ENCODE measurements around the gene PCSK6.

- no peak for TF ChIP-seq CTCF (IDR thresholded peaks at IDR 0.05; ENCODE audit: poor library complexity, severe bottlenecking)
- no peak for TF ChIP-seq REST (IDR thresholded peaks at IDR 0.05; ENCODE audit: borderline replicate concordance)
- no peak for TF ChIP-seq MXI1 (conservative IDR thresholded peaks at IDR 0.05; ENCODE audit: poor library complexity, severe bottlenecking)
- TF ChIP-seq POLR2AphosphoS5 (IDR thresholded peaks at IDR 0.05) = no peak
- TF ChIP-seq RAD21 (conservative IDR thresholded peaks at IDR 0.05) = no peak
- TF ChIP-seq SMC3 (conservative IDR thresholded peaks at IDR 0.05; ENCODE audit: poor library complexity) = no peak
- no peak for TF ChIP-seq EP300 (conservative IDR thresholded peaks at IDR 0.05; ENCODE audit: poor library complexity, severe bottlenecking)
- TF ChIP-seq EZH2 (IDR thresholded peaks at IDR 0.05; ENCODE audit: borderline replicate concordance, insufficient read depth, low read length, poor library complexity, severe bottlenecking) = no peak
Observed at GRCh38 chr15:101326462-101327146, 162.9 kb downstream of the PCSK6 start.

Data from neural cell (in vitro differentiated cells).